ENCODE measurements around the gene ETS1. TPM values are rescaled to one million over a fixed set of nuclear protein-coding genes. Genes with fewer than 3 reads are reported as not detected.

The ETS1 gene
- total and polyA plus RNA-seq, 4 donors, result 20.7 to 154 (median 78.7) TPM

DNA sequence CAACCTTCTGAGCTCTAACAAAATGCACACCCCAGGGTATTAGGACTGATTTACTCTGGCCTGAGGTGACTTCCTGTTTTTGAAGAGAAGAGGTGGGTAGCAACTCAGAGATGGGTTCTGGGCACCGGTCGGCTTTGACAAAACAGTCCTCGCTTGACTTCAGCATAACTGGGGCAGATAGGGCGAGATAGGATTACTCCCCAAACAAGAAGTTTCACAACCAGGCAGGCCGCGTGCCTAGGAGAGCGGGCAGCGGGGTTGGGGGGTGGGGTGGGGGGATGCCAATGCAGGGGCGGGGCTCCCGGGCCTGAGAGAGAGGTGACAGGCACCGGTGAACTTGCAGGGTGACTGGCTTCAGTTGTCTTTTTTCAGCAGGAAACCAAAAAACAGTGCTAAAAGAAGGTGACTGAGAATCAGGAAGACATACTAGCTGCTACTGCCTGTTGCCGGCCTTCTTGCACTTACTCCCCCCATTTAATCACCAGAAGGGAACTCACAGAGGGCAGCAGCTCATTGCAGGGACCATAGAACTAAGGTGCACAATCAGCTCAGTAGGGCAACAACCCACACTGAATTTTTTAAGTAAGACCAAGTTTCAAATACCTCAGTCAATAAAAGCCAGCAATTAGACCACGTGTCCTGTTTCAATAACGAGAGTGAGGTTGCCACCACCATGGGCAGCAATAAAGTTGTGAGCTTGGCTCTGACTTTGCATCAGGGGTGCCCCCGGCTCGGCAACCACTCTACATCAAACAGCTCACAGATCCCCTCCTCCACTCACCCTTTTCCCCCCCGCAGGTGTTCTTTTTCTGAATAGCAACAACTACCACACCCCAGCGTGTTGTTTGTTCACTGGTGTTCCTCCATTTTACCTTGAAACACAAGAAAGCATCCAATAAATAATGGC is 37.2 kb upstream of the ETS1 start:
- Histone ChIP-seq H3K27ac (ENCODE audit: low read depth in 1 of 2, low read length in 1 of 2) (no peak overlapping the region), H3K4me1 (ENCODE audit: control insufficient read depth in 5 of 5, insufficient read depth in 5 of 5, low read length in 5 of 5) (peaks cover 0 to 38% (median 5%) of the 10 kb centered on the region in 5 donors), H3K9me3 (ENCODE audit: control insufficient read depth in 4 of 4, insufficient read depth in 3 of 4, low read length in 3 of 4) (no peaks in the 10 kb centered on the region), H3K9ac (ENCODE audit: insufficient read depth in 1 of 2, low read length in 2 of 2) (no peak overlapping the region), H3K36me3 (ENCODE audit: control insufficient read depth in 4 of 4, insufficient read depth in 4 of 4, low read length in 4 of 4) (no peaks in the 10 kb centered on the region), H3K27me3 (ENCODE audit: control insufficient read depth in 3 of 3, insufficient read depth in 3 of 3, low read length in 2 of 3) (no peaks in the 10 kb centered on the region), H3K4me3 (no peak overlapping the region)
- ATAC-seq (ENCODE audit: insufficient read depth, low FRiP score), result no peak
- 44 to 53% methylated on average over 18 of the region's 18 CpGs for WGBS, 2 donors
- TF ChIP-seq, protein P1, sequence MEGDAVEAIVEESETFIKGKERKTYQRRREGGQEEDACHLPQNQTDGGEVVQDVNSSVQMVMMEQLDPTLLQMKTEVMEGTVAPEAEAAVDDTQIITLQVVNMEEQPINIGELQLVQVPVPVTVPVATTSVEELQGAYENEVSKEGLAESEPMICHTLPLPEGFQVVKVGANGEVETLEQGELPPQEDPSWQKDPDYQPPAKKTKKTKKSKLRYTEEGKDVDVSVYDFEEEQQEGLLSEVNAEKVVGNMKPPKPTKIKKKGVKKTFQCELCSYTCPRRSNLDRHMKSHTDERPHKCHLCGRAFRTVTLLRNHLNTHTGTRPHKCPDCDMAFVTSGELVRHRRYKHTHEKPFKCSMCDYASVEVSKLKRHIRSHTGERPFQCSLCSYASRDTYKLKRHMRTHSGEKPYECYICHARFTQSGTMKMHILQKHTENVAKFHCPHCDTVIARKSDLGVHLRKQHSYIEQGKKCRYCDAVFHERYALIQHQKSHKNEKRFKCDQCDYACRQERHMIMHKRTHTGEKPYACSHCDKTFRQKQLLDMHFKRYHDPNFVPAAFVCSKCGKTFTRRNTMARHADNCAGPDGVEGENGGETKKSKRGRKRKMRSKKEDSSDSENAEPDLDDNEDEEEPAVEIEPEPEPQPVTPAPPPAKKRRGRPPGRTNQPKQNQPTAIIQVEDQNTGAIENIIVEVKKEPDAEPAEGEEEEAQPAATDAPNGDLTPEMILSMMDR (IDR thresholded peaks at IDR 0.05; ENCODE audit: control extremely low read depth, extremely low read depth), result no peak
- no peak for DNase-seq

DNA sequence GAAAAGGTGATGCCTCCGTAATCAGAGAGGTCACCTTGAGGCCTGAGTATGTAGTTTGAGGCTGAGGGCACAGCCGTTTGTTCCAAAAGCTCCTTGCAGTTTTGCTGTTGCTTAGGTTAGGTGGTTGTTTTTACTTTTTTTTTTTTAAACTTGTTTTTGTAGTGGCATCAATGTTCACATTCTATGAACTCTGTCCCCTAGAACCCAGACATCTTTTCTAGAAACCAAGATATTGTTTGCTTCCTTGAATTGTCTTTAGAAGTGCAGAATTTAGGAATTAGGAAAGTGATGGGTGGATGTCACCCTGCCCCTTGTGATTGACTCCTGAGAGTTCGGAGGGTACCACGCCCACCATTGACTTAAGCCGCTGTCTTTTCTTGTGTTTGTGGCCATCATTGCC is 35.7 kb upstream of the ETS1 start:
- Histone ChIP-seq H3K4me3 (no peak overlapping the region), H3K36me3 (ENCODE audit: control insufficient read depth in 4 of 4, insufficient read depth in 4 of 4, low read length in 4 of 4) (no peaks in the 10 kb centered on the region), H3K27me3 (ENCODE audit: control insufficient read depth in 3 of 3, insufficient read depth in 3 of 3, low read length in 2 of 3) (no peaks in the 10 kb centered on the region), H3K9ac (ENCODE audit: insufficient read depth in 1 of 2, low read length in 2 of 2) (no peak overlapping the region), H3K4me1 (ENCODE audit: control insufficient read depth in 5 of 5, insufficient read depth in 5 of 5, low read length in 5 of 5) (peaks cover 0 to 33% (median 5%) of the 10 kb centered on the region in 5 donors), H3K27ac (ENCODE audit: low read depth in 1 of 2, low read length in 1 of 2) (no peak overlapping the region), H3K9me3 (ENCODE audit: control insufficient read depth in 4 of 4, insufficient read depth in 3 of 4, low read length in 3 of 4) (no peaks in the 10 kb centered on the region)
- 78 to 88% methylated on average over 5 of the region's 5 CpGs for WGBS, 2 donors
- ATAC-seq (ENCODE audit: insufficient read depth, low FRiP score), result no peak
- no peak for DNase-seq
- TF ChIP-seq, protein P1 (IDR thresholded peaks at IDR 0.05; ENCODE audit: control extremely low read depth, extremely low read depth), result no peak

DNA sequence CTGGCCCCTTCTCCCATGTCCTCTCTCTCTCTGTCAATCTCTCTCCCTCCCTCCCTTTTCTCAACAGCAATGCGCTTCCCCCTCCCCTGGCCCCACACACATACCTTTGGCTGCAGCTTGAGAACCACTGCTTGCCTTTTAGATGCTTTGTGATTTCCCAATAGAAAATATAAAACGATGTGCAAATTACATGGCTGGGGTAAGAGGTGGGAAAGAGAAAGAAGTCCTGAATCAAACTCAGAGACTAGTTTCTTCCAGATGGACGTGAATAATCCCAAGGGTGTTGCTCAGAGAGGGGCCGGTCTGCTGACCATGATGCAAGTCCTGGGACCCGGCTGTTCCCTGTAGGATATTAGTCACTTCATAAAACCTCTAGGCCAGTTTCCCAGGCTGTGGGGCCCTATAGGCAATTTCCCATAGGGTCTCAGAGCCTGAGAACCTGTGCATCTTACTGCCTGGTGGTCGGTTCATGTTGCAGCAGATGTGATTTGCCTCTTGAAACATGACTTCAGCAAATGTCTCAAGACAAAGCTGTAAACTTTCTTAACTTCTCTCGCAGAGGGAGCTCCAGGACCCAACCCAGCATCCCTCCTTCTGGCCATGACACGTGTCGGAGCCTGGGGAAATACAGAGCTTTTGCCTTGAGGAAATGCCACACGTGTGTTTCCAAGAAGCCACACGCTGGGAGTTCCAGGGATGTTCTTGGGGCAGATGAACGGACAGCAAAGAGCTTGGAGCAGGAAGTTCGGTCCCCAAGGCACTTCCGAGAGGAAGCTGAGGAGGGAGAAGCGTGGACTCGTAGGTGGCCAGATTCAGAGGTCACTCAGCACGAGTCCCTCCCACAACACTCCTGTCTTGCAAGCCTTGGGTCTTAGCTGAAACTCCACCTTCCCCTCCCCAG is 34.5 kb upstream of the ETS1 start:
- H3K4me3 ChIP-seq, result no peak overlapping the region
- ATAC-seq (ENCODE audit: insufficient read depth, low FRiP score), result no peak
- peak overlapping the region in 1 of 2 donors; percentile 60 for H3K27ac ChIP-seq (ENCODE audit: low read depth in 1 of 2, low read length in 1 of 2)
- WGBS, 2 donors, result 74 to 78% methylated on average over 17 of the region's 17 CpGs
- H3K36me3 ChIP-seq (ENCODE audit: control insufficient read depth in 4 of 4, insufficient read depth in 4 of 4, low read length in 4 of 4), result no peaks in the 10 kb centered on the region
- TF ChIP-seq, protein P1 (IDR thresholded peaks at IDR 0.05; ENCODE audit: control extremely low read depth, extremely low read depth), result no peak
- H3K4me1 ChIP-seq (ENCODE audit: control insufficient read depth in 5 of 5, insufficient read depth in 5 of 5, low read length in 5 of 5), result peaks cover 0 to 25% (median 4%) of the 10 kb centered on the region in 5 donors
- H3K9me3 ChIP-seq (ENCODE audit: control insufficient read depth in 4 of 4, insufficient read depth in 3 of 4, low read length in 3 of 4), result no peaks in the 10 kb centered on the region
- no peak overlapping the region for H3K9ac ChIP-seq (ENCODE audit: insufficient read depth in 1 of 2, low read length in 2 of 2)
- peak; percentile 37 to 67 (median 47) for DNase-seq
- no peaks in the 10 kb centered on the region for H3K27me3 ChIP-seq (ENCODE audit: control insufficient read depth in 3 of 3, insufficient read depth in 3 of 3, low read length in 2 of 3)

Data from lung (tissue), 12 donors.